GM12874 (cell line): ENCODE data around the gene DPCD.

Experiments
- CTCF ChIP-seq: IDR thresholded peaks from 2 replicates; pipeline ENCODE4 v1.5.1; 2011; ENCODE audit warnings: low read depth, mild to moderate bottlenecking, control low read depth, low read length, moderate library complexity; ENCODE audit not compliant: insufficient read depth

Gene DPCD

DNA sequence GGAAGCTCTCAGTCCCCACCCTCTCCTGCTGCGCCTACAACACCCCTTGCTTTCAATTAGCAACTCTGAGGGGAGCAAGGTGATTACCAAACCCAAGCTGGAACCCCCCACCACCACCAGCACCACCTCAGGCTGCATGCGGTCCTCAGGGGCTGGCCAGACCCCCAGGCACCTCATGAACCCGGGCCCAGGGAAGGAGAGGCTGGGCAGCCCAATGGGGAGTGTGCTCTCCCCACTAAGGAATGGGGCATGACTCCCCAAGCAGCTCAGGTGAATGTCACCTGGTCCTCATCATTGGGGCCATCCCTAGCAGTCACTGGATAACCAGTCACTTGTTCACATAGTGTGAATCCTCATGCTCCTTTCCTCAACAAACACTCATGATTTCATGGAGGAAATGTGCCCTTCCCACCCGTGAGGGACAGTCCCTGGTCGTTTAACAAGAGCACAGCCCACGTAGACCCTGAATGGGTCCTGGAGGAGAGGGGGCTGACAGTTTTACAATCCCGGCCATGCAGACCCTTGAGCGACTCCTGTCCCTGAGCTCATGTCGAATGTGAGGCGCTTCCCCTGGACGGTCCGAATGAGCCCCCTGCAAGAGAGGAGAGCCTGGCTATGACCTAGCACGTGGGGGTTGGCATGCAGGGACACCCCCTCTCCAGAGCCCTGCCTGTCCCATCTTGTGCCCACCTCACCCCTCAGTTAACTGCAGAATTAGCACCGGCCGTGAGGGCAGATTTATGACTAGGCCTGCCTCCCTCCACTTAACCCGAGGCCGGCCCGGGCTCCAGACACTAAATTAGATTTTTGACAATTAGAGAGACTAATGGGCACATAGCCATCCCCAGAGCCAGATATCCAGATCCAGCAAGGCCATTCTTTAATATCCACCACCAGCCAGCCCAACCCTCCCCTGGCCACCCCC lies 29.2 kb upstream of the DPCD start:
- TF ChIP-seq CTCF: no peak

- TF ChIP-seq CTCF: no peak
Measured at GRCh38 chr10:101559596-101560297, 28.4 kb upstream of the DPCD start.

DNA sequence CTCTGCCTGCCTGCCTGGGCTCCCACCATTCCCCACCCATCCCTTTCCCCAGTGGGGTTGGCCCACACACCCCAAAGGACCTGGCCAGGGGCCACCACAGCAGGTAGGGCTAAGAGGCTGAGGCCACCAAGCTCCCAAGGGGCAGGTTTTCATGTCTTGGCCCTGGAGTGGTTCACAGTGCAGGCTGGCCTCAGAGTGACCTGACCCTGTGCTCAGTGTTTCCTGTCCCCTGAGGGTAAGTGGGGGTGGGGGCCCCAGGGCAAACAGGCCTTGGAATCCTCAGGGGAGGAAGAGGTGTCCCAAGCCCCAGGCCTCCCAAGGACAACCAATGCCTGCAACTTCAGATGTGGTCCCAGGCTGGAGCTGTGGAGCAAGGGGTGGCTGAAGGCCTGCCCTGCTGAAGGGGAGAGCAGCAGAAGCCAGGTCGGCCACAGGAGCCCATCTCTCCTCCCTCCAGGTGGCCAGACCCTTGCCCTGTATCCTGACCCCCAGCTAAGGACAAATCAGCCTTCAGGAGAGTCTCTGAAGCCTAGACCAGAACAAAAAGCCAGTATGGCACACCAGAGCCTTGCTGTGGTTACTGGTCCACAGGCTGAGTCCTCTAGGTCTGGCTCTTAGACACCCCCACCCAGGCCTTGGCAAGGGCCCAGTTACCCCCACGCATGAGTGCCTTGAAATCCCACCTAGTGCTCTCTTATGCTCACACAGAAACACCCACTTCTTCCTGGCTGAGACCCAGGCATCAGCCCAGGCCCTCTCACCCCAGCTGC lies 27.6 kb upstream of the DPCD start:
- no peak for TF ChIP-seq CTCF

GRCh38 chr10:101561068-101561915 lies 26.8 kb upstream of the DPCD start:
- TF ChIP-seq CTCF: no peak

GRCh38 chr10:101562231-101562630 lies 25.9 kb upstream of the DPCD start:
- TF ChIP-seq CTCF: no peak

DNA sequence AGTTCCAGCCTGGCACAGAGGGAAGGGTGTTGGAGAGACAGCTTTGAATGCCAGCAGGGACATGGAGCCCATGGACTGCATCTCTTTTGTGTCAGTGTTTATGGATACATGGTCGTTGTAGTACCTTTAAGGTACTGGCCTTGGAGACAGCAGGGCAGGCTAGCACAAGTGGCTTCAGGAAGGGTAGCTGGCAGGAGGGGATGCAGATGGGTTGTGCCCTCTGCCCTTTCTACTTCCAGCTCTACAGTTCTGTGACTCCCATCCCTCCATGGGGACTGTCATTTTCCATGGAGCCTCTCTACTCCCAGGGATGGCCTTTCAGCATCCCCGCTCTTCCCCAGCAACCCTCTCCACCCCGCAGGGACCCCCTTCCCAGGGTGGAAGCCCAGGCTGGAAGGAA lies 25.1 kb upstream of the DPCD start:
- TF ChIP-seq CTCF: no peak
